SK-N-MC (cell line): ENCODE measurements around the gene LASP1.

Source experiments
- DNase-seq: peaks from one replicate; pipeline ENCODE4 v3.0.0-alpha.2; 2011; ENCODE audit warnings: low read depth, low spot score
- H3K27ac ChIP-seq: fragments of 200-600 bp; sonication (generic); 2 replicates; pipeline ENCODE4 v1.5.1; 2016; ENCODE audit warnings: mixed run types
- H3K36me3 ChIP-seq: fragments of 200-600 bp; sonication (generic); 2 replicates; pipeline ENCODE4 v1.6.1; 2017; ENCODE audit warnings: antibody characterized with exemption, low read length, mixed read lengths; ENCODE audit not compliant: insufficient read depth
- H3K4me3 ChIP-seq: fragments of 200-600 bp; sonication (generic); 2 replicates; pipeline ENCODE4 v1.5.1; 2016
- H3K9ac ChIP-seq: fragments of 200-600 bp; sonication (generic); 2 replicates; pipeline ENCODE4 v1.8.0; 2017; ENCODE audit warnings: mixed run types, mixed read lengths; ENCODE audit not compliant: insufficient read length
- H3K9me3 ChIP-seq: fragments of 200-600 bp; sonication (generic); 2 replicates; pipeline ENCODE4 v1.6.1; 2017; ENCODE audit warnings: low read depth, mild to moderate bottlenecking, antibody characterized with exemption, low read length, moderate library complexity, mixed read lengths
- EZH2 ChIP-seq: fragments of 200-600 bp; sonication (generic); IDR thresholded peaks from one replicate; pipeline ENCODE4 v1.6.1; 2017; ENCODE audit warnings: antibody characterized with exemption
- FOXP2 ChIP-seq: optimal IDR thresholded peaks from 2 replicates; pipeline ENCODE3; 2011; ENCODE audit warnings: mild to moderate bottlenecking, moderate library complexity; ENCODE audit not compliant: insufficient read depth; ENCODE audit errors: extremely low read length, control extremely low read depth
- POLR2AphosphoS5 ChIP-seq: IDR thresholded peaks from 2 replicates; pipeline ENCODE4 v1.6.1; 2012; ENCODE audit warnings: mild to moderate bottlenecking, low read depth, low read length, borderline replicate concordance

Gene LASP1

DNA sequence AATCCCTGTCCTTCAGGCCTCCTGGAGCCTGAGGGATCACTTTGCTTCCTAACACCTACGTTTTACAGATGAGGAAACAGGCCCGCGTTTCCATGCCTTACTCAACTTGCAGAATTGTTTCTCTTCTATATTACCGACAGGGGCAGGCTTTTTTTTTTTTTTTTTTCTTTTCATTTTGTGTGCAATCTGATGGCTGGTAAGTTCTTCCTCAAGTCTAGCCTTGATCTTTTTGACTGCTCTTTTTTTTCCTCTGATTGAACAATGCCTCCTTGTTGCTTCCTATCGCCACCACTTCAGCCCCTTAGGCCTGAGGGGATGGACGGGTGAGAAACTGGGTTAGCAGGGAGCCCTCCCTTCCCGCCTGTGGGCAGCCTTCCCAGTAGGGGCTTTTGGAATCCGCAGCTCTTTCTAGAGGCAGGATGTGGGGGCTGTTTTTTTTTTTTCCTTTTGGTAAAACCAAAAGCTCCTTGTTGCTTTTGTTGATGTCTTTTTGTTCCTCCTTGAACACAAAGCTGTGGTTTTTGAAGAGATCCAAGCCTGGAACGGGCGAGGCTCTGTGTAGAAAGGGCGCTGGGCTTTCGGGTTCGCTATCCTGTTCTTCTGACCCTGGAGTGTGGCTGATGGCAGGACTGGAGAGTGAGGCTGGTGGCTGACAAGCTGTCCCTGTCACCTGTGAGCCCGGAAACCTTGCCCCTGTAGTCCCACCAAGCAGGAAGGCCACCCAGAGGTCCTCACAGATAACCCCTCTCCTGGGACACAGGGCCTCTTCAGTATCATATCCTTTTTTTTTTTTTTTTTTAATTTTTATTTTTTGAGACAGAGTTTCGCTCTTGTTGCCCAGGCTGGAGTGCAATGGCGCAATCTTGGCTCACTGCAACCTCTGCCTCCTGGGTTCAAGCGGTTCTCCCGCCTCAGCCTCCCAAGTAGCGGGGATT lies 14.0 kb downstream of the LASP1 start:
- peaks cover 42% of the 10 kb centered on the region; the same call in 1 of the 2 replicates for H3K36me3 ChIP-seq
- H3K4me3 ChIP-seq: no peak overlapping the region
- no peak for DNase-seq
- H3K9ac ChIP-seq: no peak overlapping the region
- no peaks in the 10 kb centered on the region for H3K9me3 ChIP-seq
- TF ChIP-seq EZH2: no peak
- H3K27ac ChIP-seq: 0 out of 2 replicates have a peak overlapping the region, but pooled peaks have one; percentile 10

GRCh38 chr17:38885044-38885727 lies 15.3 kb downstream of the LASP1 start:
- TF ChIP-seq FOXP2 (no peak), EZH2 (no peak), POLR2AphosphoS5 (no peak)
- Histone ChIP-seq H3K4me3 (no peak overlapping the region), H3K9me3 (no peaks in the 10 kb centered on the region), H3K36me3 (peaks cover 45% of the 10 kb centered on the region), H3K27ac (no peak overlapping the region), H3K9ac (no peak overlapping the region)
- DNase-seq: no peak

- Histone ChIP-seq H3K4me3 (no peak overlapping the region), H3K27ac (no peak overlapping the region), H3K9ac (no peak overlapping the region), H3K36me3 (peaks cover 45% of the 10 kb centered on the region), H3K9me3 (no peaks in the 10 kb centered on the region)
- DNase-seq: no peak
- TF ChIP-seq FOXP2 (no peak), EZH2 (no peak), POLR2AphosphoS5 (no peak)
Measured at GRCh38 chr17:38885728-38886642, 16.1 kb downstream of the LASP1 start.

DNA sequence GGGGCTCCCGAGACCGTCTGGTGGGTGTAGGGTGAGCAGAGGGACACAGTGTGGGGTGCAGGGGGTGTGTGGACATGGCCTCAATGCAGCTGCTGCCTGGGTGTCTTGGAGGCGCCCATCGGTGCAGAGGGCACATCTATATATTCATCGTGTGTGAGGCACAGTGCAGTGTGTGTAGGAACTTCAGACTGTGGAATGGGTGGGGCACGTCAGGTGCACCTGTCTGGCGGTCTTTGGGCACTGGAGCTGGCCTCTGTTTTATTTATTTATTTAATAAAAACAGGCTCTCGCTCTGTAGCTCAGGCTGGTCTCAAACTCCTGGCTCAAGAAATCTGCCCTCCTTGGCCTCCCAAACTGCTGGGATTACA lies 16.8 kb downstream of the LASP1 start:
- Histone ChIP-seq H3K9ac (no peak overlapping the region), H3K36me3 (peaks cover 43% of the 10 kb centered on the region)

DNA sequence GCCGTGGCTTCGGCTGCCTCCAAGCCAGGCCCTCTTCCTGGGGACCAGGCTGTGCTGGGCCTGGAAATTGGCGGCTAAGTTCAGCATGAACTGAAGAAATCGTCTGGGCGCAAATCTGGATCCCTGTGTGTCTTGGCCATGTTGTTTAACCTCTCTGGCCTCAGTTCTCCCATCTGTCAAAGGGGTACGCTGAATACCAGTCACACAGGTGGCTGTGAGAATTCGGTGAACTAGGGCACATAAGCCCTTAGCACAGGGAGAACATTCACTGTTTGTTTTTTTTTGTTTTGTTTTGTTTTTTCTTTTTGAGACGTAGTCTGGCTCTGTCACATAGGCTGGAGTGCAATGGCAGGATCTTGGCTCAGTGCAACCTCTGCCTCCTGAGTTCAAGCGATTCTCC lies 19.0 kb downstream of the LASP1 start:
- H3K4me3 ChIP-seq: no peak overlapping the region

More for the DNA sequence above, 16.8 kb downstream of the LASP1 start:
- H3K4me3 ChIP-seq: no peak overlapping the region
- TF ChIP-seq EZH2: no peak
- no peak for TF ChIP-seq FOXP2
- H3K27ac ChIP-seq: no peak overlapping the region
- H3K9me3 ChIP-seq: no peaks in the 10 kb centered on the region
- DNase-seq: no peak

GRCh38 chr17:38889745-38890409 lies 20.0 kb downstream of the LASP1 start:
- Histone ChIP-seq H3K4me3 (no peak overlapping the region), H3K9ac (no peak overlapping the region), H3K27ac (no peak overlapping the region), H3K36me3 (peaks cover 52% of the 10 kb centered on the region), H3K9me3 (no peaks in the 10 kb centered on the region)
- DNase-seq: no peak
- no peak for TF ChIP-seq FOXP2
- no peak for TF ChIP-seq POLR2AphosphoS5
- no peak for TF ChIP-seq EZH2

More for the DNA sequence above, 19.0 kb downstream of the LASP1 start:
- peaks cover 48% of the 10 kb centered on the region for H3K36me3 ChIP-seq
- no peak for DNase-seq
- TF ChIP-seq POLR2AphosphoS5: no peak
- TF ChIP-seq FOXP2: no peak
- TF ChIP-seq EZH2: no peak
- no peak overlapping the region for H3K9ac ChIP-seq
- H3K27ac ChIP-seq: no peak overlapping the region
- H3K9me3 ChIP-seq: no peaks in the 10 kb centered on the region

DNA sequence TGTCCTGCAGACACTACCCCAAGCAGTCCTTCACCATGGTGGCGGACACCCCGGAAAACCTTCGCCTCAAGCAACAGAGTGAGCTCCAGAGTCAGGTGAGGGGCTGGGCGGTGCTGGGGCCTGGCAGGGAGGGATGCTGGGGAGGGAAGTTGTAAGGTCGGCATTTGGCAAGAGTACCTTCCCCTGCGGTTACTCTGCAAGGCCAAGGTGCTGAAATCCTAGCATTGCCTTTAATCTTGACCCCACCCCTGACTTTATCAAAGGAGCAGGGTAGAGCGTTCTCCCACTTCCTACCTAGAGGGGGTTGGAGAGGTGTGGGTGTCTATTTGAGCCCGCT lies 20.5 kb downstream of the LASP1 start:
- H3K9me3 ChIP-seq: no peaks in the 10 kb centered on the region
- no peak for DNase-seq
- TF ChIP-seq FOXP2: no peak
- TF ChIP-seq EZH2: no peak
- TF ChIP-seq POLR2AphosphoS5: no peak
- no peak overlapping the region for H3K27ac ChIP-seq
- H3K4me3 ChIP-seq: no peak overlapping the region
- peaks cover 47% of the 10 kb centered on the region for H3K36me3 ChIP-seq
- H3K9ac ChIP-seq: no peak overlapping the region

DNA sequence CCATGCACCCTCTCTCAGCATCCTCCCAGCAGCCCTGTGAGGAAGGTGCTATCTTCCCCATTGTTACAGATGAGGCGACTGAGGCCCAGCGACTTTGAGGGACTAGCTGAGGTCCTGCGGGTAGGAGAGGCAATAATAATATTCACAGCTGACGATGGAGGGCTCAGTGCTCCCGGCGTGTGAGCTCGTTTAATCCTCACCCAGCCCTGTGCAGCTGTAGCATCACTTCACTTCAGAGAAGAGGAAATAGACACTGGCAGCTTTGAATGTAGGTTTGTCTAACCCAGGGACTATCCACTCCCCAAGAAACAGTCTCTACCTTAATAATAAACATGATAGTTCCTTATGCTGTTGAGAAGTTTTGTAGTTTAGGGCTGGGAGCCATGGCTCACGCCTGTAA lies 21.6 kb downstream of the LASP1 start:
- H3K4me3 ChIP-seq: no peak overlapping the region
- TF ChIP-seq FOXP2 (no peak), EZH2 (no peak), POLR2AphosphoS5 (no peak)
- no peak overlapping the region for H3K9ac ChIP-seq
- no peak for DNase-seq
- H3K36me3 ChIP-seq: peaks cover 46% of the 10 kb centered on the region
- H3K9me3 ChIP-seq: no peaks in the 10 kb centered on the region
- H3K27ac ChIP-seq: no peak overlapping the region
